Lower leg skin (tissue), 4 donors: ENCODE results near the gene FBXO22. TPM values are rescaled to one million over a fixed set of nuclear protein-coding genes. Genes with fewer than 3 reads are reported as not detected.

Experiments
- DNase-seq, 2 donors: peaks; one replicate each; pipeline ENCODE4 v3.0.0-alpha.2; 2019; ENCODE audit warnings: low spot score in 2 of 2
- H3K4me3 ChIP-seq: fragments of 200-600 bp; sonication (generic); 2 replicates; pipeline ENCODE4 v1.5.1; 2017; ENCODE audit warnings: mild to moderate bottlenecking, low read depth; ENCODE audit not compliant: poor library complexity, severe bottlenecking
- CTCF ChIP-seq, 3 donors: fragments of 450-650 bp; IDR thresholded peaks; one replicate each; pipeline ENCODE4 v1.5.1; 2016; ENCODE audit warnings: antibody characterized with exemption in 3 of 3, mild to moderate bottlenecking in 3 of 3, moderate library complexity in 2 of 3
- POLR2A ChIP-seq, 2 donors: fragments of 450-650 bp; IDR thresholded peaks; one replicate each; pipeline ENCODE4 v1.6.1; 2016 to 2017; ENCODE audit warnings: antibody characterized with exemption in 2 of 2, mild to moderate bottlenecking in 1 of 2, moderate library complexity in 1 of 2
- WGBS, 2 donors: methylation state at CpG; one replicate each; pipeline ENCODE4 v1.1.5; 2018; 5-methylcytosine and 5-hydroxymethylcytosine counted together
- intact Hi-C: fragments of 100-400 bp; cut with DNase I; formaldehyde crosslinking; loops from one replicate; pipeline ENCODE4 v1.15.0; 2023; ENCODE audit warnings: low total_unique reads
- total RNA-seq, 4 donors: library from RNA; depleted of rRNA; stranded (reverse); fragments of >200 nt; gene quantifications; one replicate each; pipeline ENCODE4 v1.1.0, GENCODE V29; 2016

Gene FBXO22
- total RNA-seq, 4 donors from 2014 or later, result 17.4 to 25.3 (median 21.6) TPM

GRCh38 chr15:75989045-75989444 is 85.4 kb downstream of the FBXO22 start:
- 54 to 59% methylated on average over 2 of the region's 2 CpGs for WGBS, 2 donors
- no peak overlapping the region for H3K4me3 ChIP-seq
- no peak for DNase-seq
- no peak for TF ChIP-seq POLR2A (IDR thresholded peaks at IDR 0.05)
- no peak for TF ChIP-seq CTCF (IDR thresholded peaks at IDR 0.05)
- intact Hi-C loops, result no loop called here

GRCh38 chr15:75989875-75990274 is 86.2 kb downstream of the FBXO22 start:
- 92 to 94% methylated on average over 7 of the region's 7 CpGs for WGBS, 2 donors
- H3K4me3 ChIP-seq, result no peak overlapping the region
- intact Hi-C loops, result no loop called here
- no peak for DNase-seq
- TF ChIP-seq CTCF (IDR thresholded peaks at IDR 0.05) (no peak), POLR2A (IDR thresholded peaks at IDR 0.05) (no peak)

Other genes starting within 250 kb of the FBXO22 start
- gene CSPG4, start 191.0 kb upstream of the FBXO22 start, total RNA-seq, result 10 to 100 TPM in 2 of 4 donors, 1 to 10 TPM in 2; 9.1 to 28.7 (median 10.5) TPM
- gene UBE2Q2, start 60.4 kb upstream of the FBXO22 start, total RNA-seq, result 10 to 100 TPM; 17.2 to 18.3 (median 17.6) TPM
- gene NRG4, start 108.5 kb downstream of the FBXO22 start, total RNA-seq, result 1 to 10 TPM in 3 of 4 donors, under 1 TPM in 1; 0.25 to 4.6 (median 1.8) TPM
- 1 to 10 TPM in 3 of 4 donors, under 1 TPM in 1; 0.27 to 2.7 (median 1.5) TPM for gene TMEM266, start 156.1 kb downstream of the FBXO22 start, total RNA-seq